Brain microvascular endothelial cell (primary cell): ENCODE results near the gene DACH1.

Experiments
- DNase-seq: peaks from one replicate; pipeline ENCODE4 v3.0.0-alpha.2; 2020
- H3K27ac ChIP-seq: fragments of 250-450 bp; sonication (Bioruptor Pico); 2 replicates; pipeline ENCODE4 v1.5.1; 2020; ENCODE audit warnings: mild to moderate bottlenecking, moderate library complexity
- H3K27me3 ChIP-seq: fragments of 250-450 bp; sonication (Bioruptor Pico); replicated peaks from 2 replicates; pipeline ENCODE4 v1.5.1; 2020; ENCODE audit warnings: mild to moderate bottlenecking
- H3K36me3 ChIP-seq: fragments of 250-450 bp; sonication (Bioruptor Pico); replicated peaks from 2 replicates; pipeline ENCODE4 v1.5.1; 2020; ENCODE audit warnings: mild to moderate bottlenecking
- H3K4me3 ChIP-seq: 2 replicates; pipeline ENCODE4 v1.5.1; 2011; ENCODE audit warnings: low read depth, mild to moderate bottlenecking, control low read depth, low read length, moderate library complexity
- CTCF ChIP-seq: IDR thresholded peaks from 2 replicates; pipeline ENCODE4 v1.5.1; 2011; ENCODE audit warnings: low read depth, mild to moderate bottlenecking, moderate library complexity, low read length, control low read depth, inconsistent platforms; ENCODE audit errors: missing control alignments
- in situ Hi-C: cut with HindIII; loops from 2 replicates; pipeline ENCODE4 v1.10.0; 2017; ENCODE audit warnings: low sequenced_read_pairs, low pct_ligation_motif_present

DACH1 gene

GRCh38 chr13:71634602-71635443 lies 232.2 kb downstream of the DACH1 start:
- TF ChIP-seq CTCF = no peak
- Histone ChIP-seq H3K27ac (no peak overlapping the region), H3K4me3 (no peak overlapping the region), H3K27me3 (no peaks in the 10 kb centered on the region), H3K36me3 (no peaks in the 10 kb centered on the region)
- in situ Hi-C loops = no loop called here
- DNase-seq = peak; percentile 5

DNA sequence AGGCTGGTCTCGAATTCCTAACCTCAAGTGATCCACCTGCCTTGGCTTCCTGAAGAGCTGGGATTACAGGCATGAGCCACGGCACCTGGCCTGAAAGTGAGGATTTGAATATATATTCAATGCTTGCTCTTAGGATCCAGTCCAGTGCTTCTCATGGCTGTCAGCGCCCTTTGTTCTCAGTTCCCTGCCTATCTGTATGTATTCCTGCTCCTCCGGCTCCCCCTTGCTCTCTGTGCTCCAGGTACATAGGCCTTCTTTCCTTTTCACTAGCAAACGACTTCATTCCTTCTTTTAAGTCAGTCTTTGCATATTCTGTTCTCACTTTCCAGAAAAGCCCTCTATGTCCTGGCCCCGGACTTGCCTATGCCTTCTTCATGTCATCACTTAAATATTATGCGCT lies 232.8 kb downstream of the DACH1 start:
- in situ Hi-C loops = no loop called here
- no peaks in the 10 kb centered on the region for H3K36me3 ChIP-seq
- no peak overlapping the region for H3K4me3 ChIP-seq
- H3K27ac ChIP-seq = no peak overlapping the region
- DNase-seq = no peak
- no peaks in the 10 kb centered on the region for H3K27me3 ChIP-seq
- TF ChIP-seq CTCF = no peak

- DNase-seq = no peak
- Histone ChIP-seq H3K27ac (no peak overlapping the region), H3K27me3 (no peaks in the 10 kb centered on the region), H3K36me3 (no peaks in the 10 kb centered on the region), H3K4me3 (no peak overlapping the region)
- in situ Hi-C loops = no loop called here
- TF ChIP-seq CTCF = no peak
Measured at GRCh38 chr13:71632721-71633120, 234.3 kb downstream of the DACH1 start.

DNA sequence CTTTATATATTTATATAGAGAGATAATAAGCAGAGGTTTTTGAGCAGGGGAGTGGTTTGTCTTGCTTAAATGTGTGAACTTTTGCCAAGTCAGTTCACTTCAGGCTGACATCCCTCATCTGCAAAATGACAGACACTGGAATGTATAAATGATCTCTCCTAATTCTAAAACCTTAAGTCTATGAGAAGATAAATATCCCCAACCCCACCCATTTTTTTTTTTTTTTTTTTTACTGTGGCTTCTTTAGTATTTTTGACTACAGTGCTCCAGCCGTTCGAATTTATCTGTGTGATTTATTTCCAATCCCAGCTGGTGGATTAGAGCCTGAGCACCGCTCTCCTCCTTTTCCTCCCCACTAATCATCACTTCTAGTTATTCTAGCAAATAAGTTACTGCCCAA lies 234.8 kb downstream of the DACH1 start:
- DNase-seq = no peak
- H3K27me3 ChIP-seq = no peaks in the 10 kb centered on the region
- H3K4me3 ChIP-seq = no peak overlapping the region
- no peaks in the 10 kb centered on the region for H3K36me3 ChIP-seq
- TF ChIP-seq CTCF = no peak
- no peak overlapping the region for H3K27ac ChIP-seq
- in situ Hi-C loops = no loop called here

- no peak overlapping the region for H3K4me3 ChIP-seq
- no peak for TF ChIP-seq CTCF
- in situ Hi-C loops = no loop called here
- no peaks in the 10 kb centered on the region for H3K27me3 ChIP-seq
- H3K36me3 ChIP-seq = no peaks in the 10 kb centered on the region
- DNase-seq = no peak
- H3K27ac ChIP-seq = no peak overlapping the region
Measured at GRCh38 chr13:71629167-71629566, 237.8 kb downstream of the DACH1 start.
